Kidney glomerular epithelial cell (primary cell): ENCODE results near the gene SRRM2.
A peak's percentile ranks its signal among the peaks of the same experiment; 100 is the strongest.
"Not testable (repeated sequence)": the region's sequence is repeated elsewhere in the genome, so short reads cannot be mapped to it uniquely, and the experiment has no call there.

ENCODE experiments used
- DNase-seq: peaks from one replicate; lab custom pipeline; 2025; lab: John Stamatoyannopoulos, UW

SRRM2 gene

DNA sequence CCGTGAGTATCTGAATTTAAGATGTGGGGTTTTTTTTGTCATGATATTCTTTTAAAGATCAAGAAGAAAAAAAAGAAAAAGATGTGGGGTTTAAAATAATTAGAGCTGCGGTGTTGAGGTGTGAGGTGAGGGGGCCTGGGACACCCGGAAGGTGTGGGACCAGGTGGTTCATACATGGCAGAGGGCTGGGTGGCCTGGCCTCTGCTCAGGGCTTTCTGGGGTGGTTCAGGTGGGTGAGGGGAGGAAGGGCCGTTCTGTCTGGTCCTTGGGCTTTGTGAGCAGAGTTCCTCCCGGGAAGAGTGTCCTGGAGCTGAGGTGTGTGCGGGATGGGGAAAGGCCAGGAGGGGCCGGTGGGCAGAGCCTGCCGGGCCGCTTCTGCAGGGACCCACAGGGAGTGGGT, 37.4 kb upstream of the SRRM2 start:
- DNase-seq: no peak

- peak; percentile 7 for DNase-seq
Measured at GRCh38 chr16:2715519-2715918, 36.9 kb upstream of the SRRM2 start.

GRCh38 chr16:2715966-2716885, 36.2 kb upstream of the SRRM2 start:
- DNase-seq: no peak

- DNase-seq: no peak
Measured at GRCh38 chr16:2716948-2717347, 35.5 kb upstream of the SRRM2 start.

- no peak for DNase-seq
Measured at GRCh38 chr16:2717383-2718263, 34.8 kb upstream of the SRRM2 start.

DNA sequence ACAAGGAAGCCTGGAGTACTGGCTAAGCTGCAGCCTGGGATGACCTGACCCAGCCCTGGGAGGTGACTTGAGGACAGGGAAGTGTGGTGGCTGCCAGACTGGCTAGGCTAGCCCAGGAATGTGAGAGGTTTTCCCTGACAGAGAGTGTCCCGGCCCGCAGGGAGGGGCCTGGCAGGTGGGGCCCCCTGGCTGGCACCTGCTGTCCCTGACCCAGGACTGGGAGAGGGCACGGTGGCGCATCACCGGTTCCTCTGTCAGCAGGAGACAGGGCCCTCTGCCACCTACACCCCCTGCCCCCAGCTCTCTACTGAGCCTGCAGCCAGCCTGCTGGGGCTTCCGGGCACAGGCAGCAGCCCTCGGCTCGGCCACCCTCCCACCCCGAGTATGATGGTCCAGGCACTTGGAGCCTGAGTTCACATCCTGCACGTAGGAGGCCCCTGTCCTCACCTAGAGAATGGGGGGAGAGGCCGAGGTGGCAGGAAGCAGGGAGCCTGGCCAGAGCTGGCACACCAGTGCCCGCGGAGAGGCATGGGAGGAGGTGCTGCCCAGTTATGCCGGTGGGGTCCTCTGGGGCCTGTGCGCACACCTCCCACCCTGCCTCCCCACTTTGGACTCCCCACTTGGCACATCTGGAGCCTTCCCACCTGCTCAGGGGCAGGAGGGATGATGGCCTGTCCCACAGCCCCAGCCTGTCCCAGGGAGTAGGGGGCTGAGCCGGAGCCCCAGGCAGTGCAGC, 32.9 kb upstream of the SRRM2 start:
- DNase-seq: no peak

- DNase-seq: no peak
Measured at GRCh38 chr16:2720064-2720457, 32.4 kb upstream of the SRRM2 start, which contains the start of gene PRSS27. TSS of gene PRSS27 (minus strand) at chr16:2720224. CDS start at chr16:2720160, 64 bp downstream.

DNA sequence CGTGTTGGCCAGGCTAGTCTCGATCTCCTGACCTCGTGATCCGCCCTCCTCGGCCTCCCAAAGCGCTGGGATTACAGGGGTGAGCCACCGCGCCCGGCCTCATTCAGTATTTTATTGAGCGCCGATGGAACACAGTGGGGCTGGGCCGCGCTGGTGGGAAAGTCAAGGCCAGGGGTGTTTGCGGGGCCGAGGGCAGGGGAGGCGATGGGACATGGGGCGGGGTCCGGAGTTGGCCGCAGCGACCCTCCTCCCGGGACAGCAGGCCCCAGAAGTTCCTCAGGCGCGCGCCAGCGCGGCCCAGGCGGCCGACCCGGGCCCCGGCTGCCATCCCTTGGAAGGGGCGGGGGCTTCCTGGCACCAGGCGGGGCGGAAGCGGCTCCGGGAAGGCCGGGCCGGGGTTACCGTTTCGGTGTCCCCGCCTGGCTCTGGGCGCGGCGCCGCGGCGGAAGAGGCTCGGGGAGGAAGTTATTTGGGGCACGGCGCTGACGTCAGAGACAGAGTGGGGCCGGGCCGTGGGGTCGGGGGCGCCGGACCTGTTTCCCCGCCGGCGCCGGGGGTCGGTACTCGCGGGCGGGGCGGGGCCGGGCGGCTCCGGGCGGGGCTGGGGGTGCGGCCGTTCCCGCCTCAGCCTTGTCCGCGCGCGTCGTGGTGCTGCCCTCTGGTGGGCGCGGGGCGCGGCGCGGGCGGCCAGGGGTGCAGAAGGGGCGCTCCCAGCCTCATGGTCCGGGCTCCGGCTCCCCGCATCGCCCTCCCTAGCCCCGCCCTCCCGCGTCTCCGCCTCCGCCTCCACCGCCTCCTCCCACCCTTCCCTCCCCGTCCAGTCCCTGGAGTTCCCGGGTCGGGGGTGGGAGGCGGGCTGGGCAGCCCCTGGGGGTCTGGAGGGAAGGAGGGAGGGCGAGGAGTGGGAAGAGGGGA, 31.5 kb upstream of the SRRM2 start:
- DNase-seq: peak; percentile 29

GRCh38 chr16:2721634-2722173, 30.7 kb upstream of the SRRM2 start:
- not testable (repeated sequence) for DNase-seq

GRCh38 chr16:2724088-2724676, 28.3 kb upstream of the SRRM2 start:
- DNase-seq: no peak

DNA sequence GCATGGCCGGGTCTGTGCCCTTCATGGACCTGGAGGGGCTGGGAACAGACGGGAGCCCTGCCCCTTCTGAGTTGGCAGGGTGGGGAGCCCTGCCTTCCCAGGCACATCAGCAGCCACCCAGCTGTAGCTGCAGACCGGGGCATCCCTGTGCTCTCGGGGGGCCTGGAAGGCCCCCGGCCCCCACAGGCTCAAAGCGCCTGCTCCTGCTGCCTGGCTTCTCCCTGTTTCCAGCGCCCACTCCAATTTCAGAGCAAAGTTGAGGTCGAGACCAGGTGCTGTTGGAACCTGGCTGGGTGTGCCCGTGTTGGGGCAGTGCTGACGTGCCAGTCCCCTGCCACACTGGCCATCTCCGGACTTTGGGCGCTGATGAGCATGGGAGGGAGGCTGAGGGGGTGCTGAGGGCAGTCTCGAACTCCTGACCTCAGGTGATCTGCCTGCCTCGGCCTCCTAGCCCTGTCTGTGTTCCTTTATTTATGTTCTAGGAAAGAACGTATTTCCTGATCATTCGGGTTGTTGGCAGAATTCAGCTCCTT, 27.6 kb upstream of the SRRM2 start:
- no peak for DNase-seq

- no peak for DNase-seq
Measured at GRCh38 chr16:2726923-2727322, 25.5 kb upstream of the SRRM2 start.

GRCh38 chr16:2728034-2728433, 24.4 kb upstream of the SRRM2 start:
- DNase-seq: no peak

DNA sequence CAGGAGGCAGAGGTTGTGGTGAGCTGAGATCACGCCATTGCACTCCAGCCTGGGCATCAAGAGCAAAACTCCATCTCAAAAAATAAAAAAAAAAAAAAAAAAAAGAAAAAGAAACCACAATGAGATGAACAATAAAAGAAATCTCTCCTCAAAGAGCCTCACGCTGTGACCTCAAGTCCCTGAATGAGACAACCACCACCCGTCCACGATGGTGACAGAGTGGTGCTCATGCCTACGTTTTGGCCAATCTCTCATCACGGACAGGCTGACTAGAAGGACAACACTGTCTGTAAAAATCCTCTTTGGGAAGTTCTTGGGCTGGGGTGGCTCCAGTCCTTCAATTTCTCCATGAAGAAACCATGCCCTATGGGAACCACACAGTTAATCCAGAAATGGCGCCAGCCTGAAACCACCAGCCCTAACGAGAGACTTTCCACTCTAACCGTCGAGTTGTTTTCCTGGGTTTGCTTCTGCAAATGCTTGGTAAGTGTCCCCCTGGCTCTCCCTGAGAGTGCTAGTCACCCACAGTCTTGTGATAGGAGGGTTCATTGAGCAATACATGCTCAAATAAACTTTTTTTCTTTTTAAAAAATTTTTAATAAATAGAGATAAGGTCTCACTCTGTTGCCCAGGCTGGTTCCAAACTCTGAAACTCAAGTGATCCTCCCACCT, 17.5 kb upstream of the SRRM2 start:
- DNase-seq: no peak

- DNase-seq: no peak
Measured at GRCh38 chr16:2736476-2737237, 15.8 kb upstream of the SRRM2 start.

GRCh38 chr16:2737238-2737605, 15.2 kb upstream of the SRRM2 start:
- no peak for DNase-seq

DNA sequence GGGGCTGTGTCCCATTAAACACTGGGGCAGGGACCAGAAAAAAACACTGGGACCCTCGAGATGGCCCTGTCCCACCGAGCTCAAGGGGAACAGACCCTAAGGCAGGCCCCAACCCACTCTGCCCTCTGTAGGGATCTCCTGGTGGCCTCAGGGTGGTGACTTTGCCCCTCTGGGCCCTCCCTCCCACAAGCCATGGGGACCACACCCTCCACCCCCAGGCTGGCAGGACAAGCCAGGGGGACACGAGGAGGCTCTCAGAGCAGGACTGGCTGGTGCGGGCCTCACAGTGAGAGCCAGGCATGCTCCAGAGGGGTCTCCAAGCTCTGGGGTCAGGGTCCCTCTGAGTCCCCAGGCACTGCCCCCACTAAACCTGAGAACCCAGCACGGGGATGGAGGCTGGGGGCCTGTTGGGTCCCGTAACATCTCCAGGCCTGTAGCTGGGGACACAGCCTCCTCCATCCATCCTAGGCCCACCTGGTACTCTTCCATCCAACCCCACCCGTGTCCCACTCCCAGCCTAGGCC, 14.5 kb upstream of the SRRM2 start:
- no peak for DNase-seq

DNA sequence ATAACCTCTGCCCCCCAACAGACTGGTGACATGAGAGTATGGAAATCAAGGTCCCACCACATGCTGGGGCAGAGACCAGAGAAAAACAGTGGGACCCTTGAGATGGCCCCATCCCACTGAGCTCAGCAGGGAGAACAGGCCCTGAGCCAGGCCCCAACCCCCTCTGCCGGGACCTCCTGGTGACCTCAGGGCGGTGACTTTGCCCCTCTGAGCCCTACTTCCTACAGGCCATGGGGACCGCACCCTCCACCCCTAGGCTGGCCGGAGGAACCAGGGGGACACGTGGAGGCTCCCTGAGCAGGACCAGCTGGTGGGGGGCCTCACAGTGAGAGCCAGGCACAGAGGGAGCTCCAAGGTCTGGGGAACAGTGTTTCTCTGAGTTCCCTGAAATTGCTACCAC, 13.8 kb upstream of the SRRM2 start:
- no peak for DNase-seq
